ENCODE results near the gene PLIN4. TPM values are rescaled to one million over a fixed set of nuclear protein-coding genes. Genes with fewer than 3 reads are reported as not detected.
"Not testable (repeated sequence)": the region's sequence is repeated elsewhere in the genome, so short reads cannot be mapped to it uniquely, and the experiment has no call there.

The PLIN4 gene
- total and polyA plus RNA-seq, 2 experiments from 2014 or later, result 0.08 TPM; not detected in 1

GRCh38 chr19:4547303-4548237 is 29.3 kb upstream of the PLIN4 start:
- Histone ChIP-seq H3K36me3 (ENCODE audit: low read depth) (no peaks in the 10 kb centered on the region), H2AFZ (no peak overlapping the region), H3K4me2 (ENCODE audit: unreplicated experiment) (no peak overlapping the region), H3K9me3 (ENCODE audit: low read depth) (no peaks in the 10 kb centered on the region), H3K79me2 (ENCODE audit: insufficient read depth) (no peaks in the 10 kb centered on the region), H4K20me1 (ENCODE audit: insufficient read depth) (no peaks in the 10 kb centered on the region), H3K4me1 (ENCODE audit: insufficient read depth) (no peaks in the 10 kb centered on the region), H3F3A (ENCODE audit: insufficient read depth) (no peaks in the 10 kb centered on the region), H3K27me3 (replicated peaks; ENCODE audit: insufficient read depth) (no peaks in the 10 kb centered on the region; the same call in 1 of the 2 replicates), H3K4me3 (no peak overlapping the region), H3K27ac (no peak overlapping the region), H3K9me2 (ENCODE audit: insufficient read depth) (no peaks in the 10 kb centered on the region), H3K9ac (no peak overlapping the region)
- WGBS, 2 experiments (ENCODE audit: low coverage in 1 of 2, low lambda C conversion rate in 2 of 2, missing lambda C conversion rate in 2 of 2), result 63 to 69% methylated on average over 23 to 32 of the region's 32 CpGs
- in situ Hi-C loops (cut with MboI), result no loop called here
- TF ChIP-seq EZH2phosphoT487 (IDR thresholded peaks at IDR 0.05; ENCODE audit: insufficient read depth, low read depth), result no peak
- TF ChIP-seq EZH2 (IDR thresholded peaks at IDR 0.05; ENCODE audit: insufficient read depth, poor library complexity, severe bottlenecking), result no peak
- DNase-seq, result peak; percentile 23

DNA sequence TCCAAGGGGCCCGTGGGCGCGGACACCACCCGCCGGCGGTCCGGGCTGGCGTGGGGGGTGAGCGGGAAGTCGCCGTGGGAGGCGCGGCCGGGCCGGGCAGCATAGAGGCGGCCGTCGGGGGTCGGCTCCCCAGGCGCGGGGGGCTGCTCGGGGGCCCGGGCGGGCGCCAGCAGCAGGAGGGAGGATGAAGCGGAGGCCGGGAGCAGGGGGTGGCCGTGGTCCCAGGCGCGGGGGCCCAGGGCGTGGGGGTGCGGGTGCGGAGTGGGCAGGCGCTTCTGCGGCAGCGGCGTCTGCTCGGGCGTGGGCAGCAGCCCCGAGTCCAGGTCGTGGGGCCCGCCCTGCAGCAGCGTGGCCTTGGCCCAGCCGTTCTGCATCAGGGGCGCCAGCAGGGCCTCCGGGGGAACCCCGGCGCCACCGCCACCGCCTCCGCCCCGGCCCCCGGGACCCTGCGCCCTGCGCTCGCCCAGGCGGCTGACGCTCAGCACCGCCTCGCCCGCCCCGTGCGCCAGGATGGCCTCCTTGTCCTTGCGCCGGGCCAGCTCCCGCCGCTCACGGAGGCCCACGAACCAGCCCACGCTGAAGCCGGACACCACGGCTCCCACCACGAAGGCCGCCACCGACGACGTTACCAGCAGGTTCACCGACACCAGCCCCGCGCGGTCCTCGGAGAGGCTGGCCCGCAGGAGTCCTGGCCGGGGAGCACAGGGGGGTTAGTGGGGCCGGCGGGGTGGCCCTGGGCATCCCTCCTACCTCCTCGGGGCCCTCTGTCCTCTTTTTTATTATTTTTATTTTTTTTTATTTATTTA is 25.8 kb upstream of the PLIN4 start:
- no peak overlapping the region for H3K9ac ChIP-seq
- H2AFZ ChIP-seq, result no peak overlapping the region
- 92% methylated on average over 31 to 86 of the region's 87 CpGs for WGBS, 2 experiments (ENCODE audit: low coverage in 1 of 2, low lambda C conversion rate in 2 of 2, missing lambda C conversion rate in 2 of 2)
- no peaks in the 10 kb centered on the region for H3K9me2 ChIP-seq (ENCODE audit: insufficient read depth)
- H3K79me2 ChIP-seq (ENCODE audit: insufficient read depth), result no peaks in the 10 kb centered on the region
- no peak overlapping the region for H3K4me3 ChIP-seq
- H3K4me1 ChIP-seq (ENCODE audit: insufficient read depth), result no peaks in the 10 kb centered on the region
- TF ChIP-seq EZH2 (IDR thresholded peaks at IDR 0.05; ENCODE audit: insufficient read depth, poor library complexity, severe bottlenecking) (no peak), EZH2phosphoT487 (IDR thresholded peaks at IDR 0.05; ENCODE audit: insufficient read depth, low read depth) (no peak)
- in situ Hi-C loops (cut with MboI), result no loop called here
- no peaks in the 10 kb centered on the region for H3K9me3 ChIP-seq (ENCODE audit: low read depth)
- no peaks in the 10 kb centered on the region for H3K36me3 ChIP-seq (ENCODE audit: low read depth)
- no peak overlapping the region for H3K4me2 ChIP-seq (ENCODE audit: unreplicated experiment)
- H3K27me3 ChIP-seq (replicated peaks; ENCODE audit: insufficient read depth), result peaks cover 7% of the 10 kb centered on the region
- H3F3A ChIP-seq (ENCODE audit: insufficient read depth), result no peaks in the 10 kb centered on the region
- no peak for DNase-seq
- no peak overlapping the region for H3K27ac ChIP-seq
- H4K20me1 ChIP-seq (ENCODE audit: insufficient read depth), result no peaks in the 10 kb centered on the region

DNA sequence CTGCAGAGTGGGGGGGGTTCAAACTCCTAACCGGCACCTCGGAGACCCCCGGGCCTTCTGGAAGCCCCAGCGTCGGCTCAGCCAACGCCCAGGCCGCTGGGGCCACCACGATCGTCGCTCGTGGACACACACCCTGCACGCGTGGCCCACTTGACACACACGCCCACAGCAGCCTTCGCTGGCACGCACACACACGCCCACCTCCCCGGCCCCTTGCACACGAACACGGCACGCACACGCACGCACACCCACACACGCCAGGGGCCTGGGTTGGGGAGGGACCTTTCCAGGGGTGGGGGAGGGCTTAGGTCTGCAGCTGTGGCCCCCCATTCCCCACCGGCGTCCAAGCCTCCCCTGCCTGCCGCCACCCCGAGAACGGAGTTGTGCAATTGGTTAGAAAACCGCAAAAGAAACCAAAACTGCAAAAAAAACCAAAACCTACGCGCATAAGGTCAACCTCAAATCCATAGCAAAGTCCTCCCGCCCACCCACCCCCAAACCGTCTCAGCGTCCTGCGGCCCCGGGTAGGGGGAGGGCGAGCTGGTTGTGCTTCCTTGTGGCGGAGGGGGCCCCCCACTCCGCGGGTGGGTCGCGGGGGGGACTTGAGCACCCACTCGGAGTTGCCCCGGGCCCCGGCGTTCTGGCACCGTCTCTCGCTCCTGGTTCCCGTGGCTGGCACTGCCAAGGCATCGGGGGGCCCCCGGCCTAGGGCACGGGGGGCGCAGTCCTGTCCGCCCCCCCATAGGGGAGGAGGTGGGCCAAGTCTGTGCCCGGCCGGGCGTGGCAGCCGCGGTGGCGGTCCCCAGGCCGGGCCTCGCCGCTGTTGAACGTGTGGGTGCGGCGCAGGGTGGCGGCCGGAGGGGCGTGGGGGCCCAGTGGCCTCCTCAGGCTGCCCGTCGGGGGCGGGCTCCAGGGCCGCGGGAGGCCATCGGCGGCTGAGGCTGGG is 24.9 kb upstream of the PLIN4 start:
- H3K9me3 ChIP-seq (ENCODE audit: low read depth), result no peaks in the 10 kb centered on the region
- H3K4me2 ChIP-seq (ENCODE audit: unreplicated experiment), result no peak overlapping the region
- no peaks in the 10 kb centered on the region for H3K79me2 ChIP-seq (ENCODE audit: insufficient read depth)
- H3F3A ChIP-seq (ENCODE audit: insufficient read depth), result no peaks in the 10 kb centered on the region
- 84% methylated on average over 26 to 77 of the region's 77 CpGs for WGBS, 2 experiments (ENCODE audit: low coverage in 1 of 2, low lambda C conversion rate in 2 of 2, missing lambda C conversion rate in 2 of 2)
- no peak overlapping the region for H3K4me3 ChIP-seq
- H2AFZ ChIP-seq, result no peak overlapping the region
- H3K36me3 ChIP-seq (ENCODE audit: low read depth), result no peaks in the 10 kb centered on the region
- H3K9me2 ChIP-seq (ENCODE audit: insufficient read depth), result no peaks in the 10 kb centered on the region
- no peaks in the 10 kb centered on the region for H4K20me1 ChIP-seq (ENCODE audit: insufficient read depth)
- no peak for DNase-seq
- peaks cover 9% of the 10 kb centered on the region; the same call in 1 of the 2 replicates for H3K27me3 ChIP-seq (replicated peaks; ENCODE audit: insufficient read depth)
- TF ChIP-seq EZH2phosphoT487 (IDR thresholded peaks at IDR 0.05; ENCODE audit: insufficient read depth, low read depth) (no peak), EZH2 (IDR thresholded peaks at IDR 0.05; ENCODE audit: insufficient read depth, poor library complexity, severe bottlenecking) (no peak)
- H3K9ac ChIP-seq, result no peak overlapping the region
- no peaks in the 10 kb centered on the region for H3K4me1 ChIP-seq (ENCODE audit: insufficient read depth)
- in situ Hi-C loops (cut with MboI), result no loop called here
- H3K27ac ChIP-seq, result no peak overlapping the region

- H4K20me1 ChIP-seq (ENCODE audit: insufficient read depth); H2AFZ ChIP-seq; H3K9me2 ChIP-seq (ENCODE audit: insufficient read depth); H3K4me2 ChIP-seq (ENCODE audit: unreplicated experiment); H3K4me3 ChIP-seq; H3K36me3 ChIP-seq (ENCODE audit: low read depth); in situ Hi-C loops (cut with MboI); H3K27ac ChIP-seq; H3K4me1 ChIP-seq (ENCODE audit: insufficient read depth); H3F3A ChIP-seq (ENCODE audit: insufficient read depth); DNase-seq; H3K9me3 ChIP-seq (ENCODE audit: low read depth); H3K9ac ChIP-seq; H3K79me2 ChIP-seq (ENCODE audit: insufficient read depth): not testable (repeated sequence)
- peaks cover 21% of the 10 kb centered on the region for H3K27me3 ChIP-seq (replicated peaks; ENCODE audit: insufficient read depth)
- WGBS, 2 experiments (ENCODE audit: low coverage in 1 of 2, low lambda C conversion rate in 2 of 2, missing lambda C conversion rate in 2 of 2), result 94 to 96% methylated on average over 12 of the region's 12 CpGs
Measured at GRCh38 chr19:4541806-4542145, 23.5 kb upstream of the PLIN4 start.
